ENCODE data around the gene ADGRG4.

- TF ChIP-seq CTCF (conservative IDR thresholded peaks at IDR 0.05; ENCODE audit: low read length): no peak
- TF ChIP-seq EZH2phosphoT487 (IDR thresholded peaks at IDR 0.05; ENCODE audit: borderline replicate concordance): no peak
These were observed 46.9 kb downstream of the ADGRG4 start for GRCh38 chrX:136347706-136348105.

Data from Loucy (cell line).